Measurements from ENCODE around the gene SIGLEC11.

SIGLEC11 gene

GRCh38 chr19:49952479-49952836 lies 8.5 kb downstream of the SIGLEC11 start:
- no peaks in the 10 kb centered on the region for H3F3A ChIP-seq (ENCODE audit: insufficient read depth)
- no peak overlapping the region for H3K9ac ChIP-seq (ENCODE audit: low read length)
- H4K20me1 ChIP-seq (ENCODE audit: low read depth, low read length) = no peaks in the 10 kb centered on the region
- H3K4me2 ChIP-seq (ENCODE audit: low read depth, low read length, poor library complexity, severe bottlenecking) = no peak overlapping the region
- no peak for TF ChIP-seq CTCF (IDR thresholded peaks at IDR 0.05; ENCODE audit: insufficient read depth, low read length, poor library complexity, severe bottlenecking)
- TF ChIP-seq EZH2phosphoT487 (conservative IDR thresholded peaks at IDR 0.05; ENCODE audit: low read length) = no peak
- H2AFZ ChIP-seq (ENCODE audit: low read depth, low read length, severe bottlenecking) = no peak overlapping the region
- H3K9me2 ChIP-seq (replicated peaks; ENCODE audit: insufficient read depth, low read length) = no peaks in the 10 kb centered on the region
- H3K27ac ChIP-seq (ENCODE audit: low read depth, low read length) = no peak overlapping the region
- H3K79me2 ChIP-seq (ENCODE audit: insufficient read depth, low read length) = no peaks in the 10 kb centered on the region
- no peak overlapping the region for H3K4me3 ChIP-seq (ENCODE audit: insufficient read depth, low read length, poor library complexity, severe bottlenecking)
- no peaks in the 10 kb centered on the region for H3K27me3 ChIP-seq (ENCODE audit: low read length)
- no peaks in the 10 kb centered on the region for H3K9me3 ChIP-seq (ENCODE audit: insufficient read depth, low read length)
- H3K36me3 ChIP-seq (ENCODE audit: low read length) = no peaks in the 10 kb centered on the region

- Histone ChIP-seq H3K9me2 (replicated peaks; ENCODE audit: insufficient read depth, low read length) (no peaks in the 10 kb centered on the region), H3K4me3 (ENCODE audit: insufficient read depth, low read length, poor library complexity, severe bottlenecking) (no peak overlapping the region), H3K9ac (ENCODE audit: low read length) (no peak overlapping the region), H3K79me2 (ENCODE audit: insufficient read depth, low read length) (no peaks in the 10 kb centered on the region), H3F3A (ENCODE audit: insufficient read depth) (no peaks in the 10 kb centered on the region), H3K9me3 (ENCODE audit: insufficient read depth, low read length) (no peaks in the 10 kb centered on the region), H3K27me3 (ENCODE audit: low read length) (no peaks in the 10 kb centered on the region), H3K4me2 (ENCODE audit: low read depth, low read length, poor library complexity, severe bottlenecking) (no peak overlapping the region), H2AFZ (ENCODE audit: low read depth, low read length, severe bottlenecking) (no peak overlapping the region), H3K36me3 (ENCODE audit: low read length) (no peaks in the 10 kb centered on the region), H3K27ac (ENCODE audit: low read depth, low read length) (no peak overlapping the region), H4K20me1 (ENCODE audit: low read depth, low read length) (no peaks in the 10 kb centered on the region)
- TF ChIP-seq EZH2phosphoT487 (conservative IDR thresholded peaks at IDR 0.05; ENCODE audit: low read length) (no peak), CTCF (IDR thresholded peaks at IDR 0.05; ENCODE audit: insufficient read depth, low read length, poor library complexity, severe bottlenecking) (no peak)
Measured at GRCh38 chr19:49951806-49952478, 9.0 kb downstream of the SIGLEC11 start.

- TF ChIP-seq CTCF (IDR thresholded peaks at IDR 0.05; ENCODE audit: insufficient read depth, low read length, poor library complexity, severe bottlenecking) (no peak), EZH2phosphoT487 (conservative IDR thresholded peaks at IDR 0.05; ENCODE audit: low read length) (no peak)
- H3K9ac ChIP-seq (ENCODE audit: low read length) = no peak overlapping the region
- H3K4me2 ChIP-seq (ENCODE audit: low read depth, low read length, poor library complexity, severe bottlenecking) = no peak overlapping the region
- no peaks in the 10 kb centered on the region for H3K79me2 ChIP-seq (ENCODE audit: insufficient read depth, low read length)
- no peaks in the 10 kb centered on the region for H4K20me1 ChIP-seq (ENCODE audit: low read depth, low read length)
- no peaks in the 10 kb centered on the region for H3K36me3 ChIP-seq (ENCODE audit: low read length)
- no peaks in the 10 kb centered on the region for H3F3A ChIP-seq (ENCODE audit: insufficient read depth)
- no peaks in the 10 kb centered on the region for H3K9me3 ChIP-seq (ENCODE audit: insufficient read depth, low read length)
- no peak overlapping the region for H3K4me3 ChIP-seq (ENCODE audit: insufficient read depth, low read length, poor library complexity, severe bottlenecking)
- H2AFZ ChIP-seq (ENCODE audit: low read depth, low read length, severe bottlenecking) = no peak overlapping the region
- H3K27ac ChIP-seq (ENCODE audit: low read depth, low read length) = no peak overlapping the region
- H3K27me3 ChIP-seq (ENCODE audit: low read length) = no peaks in the 10 kb centered on the region
- H3K9me2 ChIP-seq (replicated peaks; ENCODE audit: insufficient read depth, low read length) = no peaks in the 10 kb centered on the region
Measured at GRCh38 chr19:49950956-49951526, 9.9 kb downstream of the SIGLEC11 start.

All from SU-DHL-6 (cell line).